ENCODE results near the gene PTGDR. TPM values are rescaled to one million over a fixed set of nuclear protein-coding genes. Genes with fewer than 3 reads are reported as not detected.
A peak's percentile ranks its signal among the peaks of the same experiment; 100 is the strongest.

PTGDR gene
- total and polyA plus RNA-seq, 10 of the 15 experiments (the other 5 are each of a cell fraction or from before 2014, with no cell fraction given): not detected

GRCh38 chr14:52272375-52272774, 4.9 kb downstream of the PTGDR start:
- Histone ChIP-seq H3K9me3 (replicated peaks; ENCODE audit: control insufficient read depth, insufficient read depth, low read length) (peaks cover 3% of the 10 kb centered on the region; the same call in 1 of the 3 replicates), H2AFZ (ENCODE audit: control insufficient read depth, low read depth, low read length) (no peak overlapping the region), H4K20me1 (ENCODE audit: control insufficient read depth, insufficient read depth) (no peaks in the 10 kb centered on the region), H3K27me3 (replicated peaks in 1 of 2; ENCODE audit: control insufficient read depth in 2 of 2, insufficient read depth in 2 of 2, low read length in 1 of 2) (peaks cover 10 to 22% of the 10 kb centered on the region in 2 experiments), H3K36me3 (ENCODE audit: control insufficient read depth in 2 of 2, insufficient read depth in 2 of 2, low read length in 1 of 2) (no peaks in the 10 kb centered on the region), H3K9ac (ENCODE audit: control insufficient read depth, insufficient read depth, low read length) (no peak overlapping the region), H3K27ac (ENCODE audit: control insufficient read depth, insufficient read depth) (no peak overlapping the region), H3K4me1 (ENCODE audit: control insufficient read depth, insufficient read depth, low read length) (no peaks in the 10 kb centered on the region), H3K79me2 (ENCODE audit: control insufficient read depth, insufficient read depth, low read length) (no peaks in the 10 kb centered on the region), H3K4me3 (no peak overlapping the region), H3K4me2 (ENCODE audit: control insufficient read depth, insufficient read depth) (no peak overlapping the region)
- in situ Hi-C loops (cut with MboI): loop anchor here (10.0 kb wide), 1 partner anchor 228 kb away; no protein-coding TSS in a partner anchor
- intact Hi-C loops (cut with micrococcal nuclease; ENCODE audit: unreplicated experiment): loop anchor here (5.0 kb wide), 1 partner anchor 275 kb away; no protein-coding TSS in a partner anchor
- DNase-seq (ENCODE audit: low read depth, low spot score) (no peak), ATAC-seq (peak; percentile 55), FAIRE-seq (no peak)
- ChIA-PET RAD21 (ENCODE audit: unreplicated experiment) (no interaction called here), SMC1A (ENCODE audit: uncharacterized antibody, unreplicated experiment) (no interaction called here), CTCF (interaction anchor here (0.6 to 1.7 kb wide), 5 partner anchors 10 to 276 kb away, joined by 3 to 4 read pairs (median 3); no protein-coding TSS in a partner anchor), POLR2A (no interaction called here)
- WGBS (ENCODE audit: insufficient coverage, insufficient replicate concordance, low lambda C conversion rate, missing lambda C conversion rate): 36% methylated on average over 3 of the region's 3 CpGs
- BruUV-seq (replicated peaks): no TSS peak
- no peak for TF ChIP-seq ZBTB4 (CRISPR knock-in tag; IDR thresholded peaks at IDR 0.05)
- TF ChIP-seq NBN (IDR thresholded peaks at IDR 0.05): no peak
- no peak for TF ChIP-seq IKZF1 (conservative IDR thresholded peaks at IDR 0.05)
- TF ChIP-seq SMC3 (IDR thresholded peaks at IDR 0.05; ENCODE audit: borderline replicate concordance, low read length): peak; percentile 27; the same call in 1 of the 2 replicates
- no peak for TF ChIP-seq TAF1 (IDR thresholded peaks at IDR 0.05; ENCODE audit: borderline replicate concordance, low read depth, low read length)
- TF ChIP-seq, protein P1, sequence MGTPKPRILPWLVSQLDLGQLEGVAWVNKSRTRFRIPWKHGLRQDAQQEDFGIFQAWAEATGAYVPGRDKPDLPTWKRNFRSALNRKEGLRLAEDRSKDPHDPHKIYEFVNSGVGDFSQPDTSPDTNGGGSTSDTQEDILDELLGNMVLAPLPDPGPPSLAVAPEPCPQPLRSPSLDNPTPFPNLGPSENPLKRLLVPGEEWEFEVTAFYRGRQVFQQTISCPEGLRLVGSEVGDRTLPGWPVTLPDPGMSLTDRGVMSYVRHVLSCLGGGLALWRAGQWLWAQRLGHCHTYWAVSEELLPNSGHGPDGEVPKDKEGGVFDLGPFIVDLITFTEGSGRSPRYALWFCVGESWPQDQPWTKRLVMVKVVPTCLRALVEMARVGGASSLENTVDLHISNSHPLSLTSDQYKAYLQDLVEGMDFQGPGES (IDR thresholded peaks at IDR 0.05): no peak
- TF ChIP-seq RAD21 (IDR thresholded peaks at IDR 0.05; ENCODE audit: insufficient read depth, low read depth, low read length): peak; percentile 35; the same call in 1 of the 2 replicates
- TF ChIP-seq ZNF592 (IDR thresholded peaks at IDR 0.05): no peak
- TF ChIP-seq ZBTB33 (IDR thresholded peaks at IDR 0.05): no peak
- no peak for TF ChIP-seq SUZ12 (IDR thresholded peaks at IDR 0.05; ENCODE audit: unreplicated experiment)
- TF ChIP-seq ASH2L (IDR thresholded peaks at IDR 0.05; ENCODE audit: borderline replicate concordance, low read depth): no peak
- no peak for TF ChIP-seq RELA (IDR thresholded peaks at IDR 0.05; ENCODE audit: borderline replicate concordance, partially characterized antibody)
- TF ChIP-seq RUNX3 (IDR thresholded peaks at IDR 0.05; ENCODE audit: low read length): no peak
- no peak for TF ChIP-seq KDM1A (IDR thresholded peaks at IDR 0.05; ENCODE audit: borderline replicate concordance)
- no peak for TF ChIP-seq CHD2 (IDR thresholded peaks at IDR 0.05; ENCODE audit: borderline replicate concordance, low read depth, low read length)
